Measurements from ENCODE around the gene LMF1. TPM values are rescaled to one million over a fixed set of nuclear protein-coding genes. Genes with fewer than 3 reads are reported as not detected.

LMF1 gene
- total and polyA plus RNA-seq, 9 of the 15 experiments (the other 6 are each of a cell fraction or from before 2014, with no cell fraction given) = 0.11 to 1.6 (median 0.55) TPM; not detected in 1

DNA sequence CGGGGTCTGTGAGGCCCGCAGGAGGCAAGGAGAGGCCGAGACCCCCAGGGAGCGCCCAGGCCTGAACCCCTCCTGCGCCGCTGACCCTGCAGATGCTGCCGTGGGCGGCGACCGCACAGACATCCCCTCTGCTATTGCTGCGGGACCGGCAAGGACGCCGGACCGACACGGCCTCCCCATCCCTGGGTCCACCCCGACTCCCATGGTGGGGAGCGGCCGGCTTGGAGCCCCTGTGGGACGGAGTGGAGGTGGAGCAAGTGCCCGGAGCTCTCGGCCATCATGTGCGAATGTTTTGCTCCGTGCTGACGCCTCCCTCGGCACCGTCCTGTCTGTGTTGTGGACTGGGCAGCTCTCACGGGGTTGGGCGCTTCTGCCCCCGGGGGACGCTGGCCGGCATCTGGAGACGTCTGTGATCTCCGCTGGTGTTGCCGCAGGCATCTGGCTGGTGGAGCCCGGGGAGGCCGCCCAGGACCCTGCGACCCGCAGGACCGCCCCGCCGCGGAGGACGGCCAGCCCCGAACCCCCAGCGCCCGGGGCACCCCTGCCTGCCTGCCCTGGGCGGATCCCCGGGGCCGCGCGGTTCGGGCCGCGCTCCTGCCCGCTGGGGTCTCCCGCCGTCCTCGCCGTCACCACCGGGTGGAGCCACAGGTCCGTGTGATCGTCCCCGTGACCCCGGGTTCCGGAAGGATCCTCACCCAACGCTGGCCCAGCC is 157.4 kb downstream of the LMF1 start (continued):
- TF ChIP-seq, protein P1, sequence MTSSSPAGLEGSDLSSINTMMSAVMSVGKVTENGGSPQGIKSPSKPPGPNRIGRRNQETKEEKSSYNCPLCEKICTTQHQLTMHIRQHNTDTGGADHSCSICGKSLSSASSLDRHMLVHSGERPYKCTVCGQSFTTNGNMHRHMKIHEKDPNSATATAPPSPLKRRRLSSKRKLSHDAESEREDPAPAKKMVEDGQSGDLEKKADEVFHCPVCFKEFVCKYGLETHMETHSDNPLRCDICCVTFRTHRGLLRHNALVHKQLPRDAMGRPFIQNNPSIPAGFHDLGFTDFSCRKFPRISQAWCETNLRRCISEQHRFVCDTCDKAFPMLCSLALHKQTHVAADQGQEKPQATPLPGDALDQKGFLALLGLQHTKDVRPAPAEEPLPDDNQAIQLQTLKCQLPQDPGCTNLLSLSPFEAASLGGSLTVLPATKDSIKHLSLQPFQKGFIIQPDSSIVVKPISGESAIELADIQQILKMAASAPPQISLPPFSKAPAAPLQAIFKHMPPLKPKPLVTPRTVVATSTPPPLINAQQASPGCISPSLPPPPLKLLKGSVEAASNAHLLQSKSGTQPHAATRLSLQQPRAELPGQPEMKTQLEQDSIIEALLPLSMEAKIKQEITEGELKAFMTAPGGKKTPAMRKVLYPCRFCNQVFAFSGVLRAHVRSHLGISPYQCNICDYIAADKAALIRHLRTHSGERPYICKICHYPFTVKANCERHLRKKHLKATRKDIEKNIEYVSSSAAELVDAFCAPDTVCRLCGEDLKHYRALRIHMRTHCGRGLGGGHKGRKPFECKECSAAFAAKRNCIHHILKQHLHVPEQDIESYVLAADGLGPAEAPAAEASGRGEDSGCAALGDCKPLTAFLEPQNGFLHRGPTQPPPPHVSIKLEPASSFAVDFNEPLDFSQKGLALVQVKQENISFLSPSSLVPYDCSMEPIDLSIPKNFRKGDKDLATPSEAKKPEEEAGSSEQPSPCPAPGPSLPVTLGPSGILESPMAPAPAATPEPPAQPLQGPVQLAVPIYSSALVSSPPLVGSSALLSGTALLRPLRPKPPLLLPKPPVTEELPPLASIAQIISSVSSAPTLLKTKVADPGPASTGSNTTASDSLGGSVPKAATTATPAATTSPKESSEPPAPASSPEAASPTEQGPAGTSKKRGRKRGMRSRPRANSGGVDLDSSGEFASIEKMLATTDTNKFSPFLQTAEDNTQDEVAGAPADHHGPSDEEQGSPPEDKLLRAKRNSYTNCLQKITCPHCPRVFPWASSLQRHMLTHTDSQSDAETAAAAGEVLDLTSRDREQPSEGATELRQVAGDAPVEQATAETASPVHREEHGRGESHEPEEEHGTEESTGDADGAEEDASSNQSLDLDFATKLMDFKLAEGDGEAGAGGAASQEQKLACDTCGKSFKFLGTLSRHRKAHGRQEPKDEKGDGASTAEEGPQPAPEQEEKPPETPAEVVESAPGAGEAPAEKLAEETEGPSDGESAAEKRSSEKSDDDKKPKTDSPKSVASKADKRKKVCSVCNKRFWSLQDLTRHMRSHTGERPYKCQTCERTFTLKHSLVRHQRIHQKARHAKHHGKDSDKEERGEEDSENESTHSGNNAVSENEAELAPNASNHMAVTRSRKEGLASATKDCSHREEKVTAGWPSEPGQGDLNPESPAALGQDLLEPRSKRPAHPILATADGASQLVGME (CRISPR knock-in tag; IDR thresholded peaks at IDR 0.05) = no peak
- TF ChIP-seq E2F3 (CRISPR knock-in tag; IDR thresholded peaks at IDR 0.05) = no peak
- TF ChIP-seq MEIS2 (IDR thresholded peaks at IDR 0.05; ENCODE audit: partially characterized antibody) = no peak
- TF ChIP-seq, protein P2, sequence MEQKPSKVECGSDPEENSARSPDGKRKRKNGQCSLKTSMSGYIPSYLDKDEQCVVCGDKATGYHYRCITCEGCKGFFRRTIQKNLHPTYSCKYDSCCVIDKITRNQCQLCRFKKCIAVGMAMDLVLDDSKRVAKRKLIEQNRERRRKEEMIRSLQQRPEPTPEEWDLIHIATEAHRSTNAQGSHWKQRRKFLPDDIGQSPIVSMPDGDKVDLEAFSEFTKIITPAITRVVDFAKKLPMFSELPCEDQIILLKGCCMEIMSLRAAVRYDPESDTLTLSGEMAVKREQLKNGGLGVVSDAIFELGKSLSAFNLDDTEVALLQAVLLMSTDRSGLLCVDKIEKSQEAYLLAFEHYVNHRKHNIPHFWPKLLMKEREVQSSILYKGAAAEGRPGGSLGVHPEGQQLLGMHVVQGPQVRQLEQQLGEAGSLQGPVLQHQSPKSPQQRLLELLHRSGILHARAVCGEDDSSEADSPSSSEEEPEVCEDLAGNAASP (IDR thresholded peaks at IDR 0.05) = no peak
- no peak for TF ChIP-seq CCAR2 (IDR thresholded peaks at IDR 0.05; ENCODE audit: low read depth, low read length)
- no peak for TF ChIP-seq CCNT2 (IDR thresholded peaks at IDR 0.05; ENCODE audit: borderline replicate concordance, extremely low read depth, insufficient read length, low read depth, low read length)
- TF ChIP-seq NONO (IDR thresholded peaks at IDR 0.05; ENCODE audit: low read depth in 2 of 2, low read length in 1 of 2) = 0 out of 4 replicates have a peak, but pooled peaks of 1 of the 2 experiments have one; percentile 16
- TF ChIP-seq ZNF431 (CRISPR knock-in tag; IDR thresholded peaks at IDR 0.05) = no peak
- no peak for TF ChIP-seq PML (IDR thresholded peaks at IDR 0.05; ENCODE audit: low read length)
- peak; percentile 92 for TF ChIP-seq SMC3 (conservative IDR thresholded peaks at IDR 0.05; ENCODE audit: insufficient read depth, low read depth, low read length)
- no peak for TF ChIP-seq USF2 (CRISPR knock-in tag; IDR thresholded peaks at IDR 0.05)
- no peak for TF ChIP-seq RCOR1 (IDR thresholded peaks at IDR 0.05; ENCODE audit: borderline replicate concordance in 1 of 2, low read depth in 2 of 2, low read length in 2 of 2)
- TF ChIP-seq CEBPB (tag; IDR thresholded peaks at IDR 0.05) = no peak
- TF ChIP-seq, protein P3, sequence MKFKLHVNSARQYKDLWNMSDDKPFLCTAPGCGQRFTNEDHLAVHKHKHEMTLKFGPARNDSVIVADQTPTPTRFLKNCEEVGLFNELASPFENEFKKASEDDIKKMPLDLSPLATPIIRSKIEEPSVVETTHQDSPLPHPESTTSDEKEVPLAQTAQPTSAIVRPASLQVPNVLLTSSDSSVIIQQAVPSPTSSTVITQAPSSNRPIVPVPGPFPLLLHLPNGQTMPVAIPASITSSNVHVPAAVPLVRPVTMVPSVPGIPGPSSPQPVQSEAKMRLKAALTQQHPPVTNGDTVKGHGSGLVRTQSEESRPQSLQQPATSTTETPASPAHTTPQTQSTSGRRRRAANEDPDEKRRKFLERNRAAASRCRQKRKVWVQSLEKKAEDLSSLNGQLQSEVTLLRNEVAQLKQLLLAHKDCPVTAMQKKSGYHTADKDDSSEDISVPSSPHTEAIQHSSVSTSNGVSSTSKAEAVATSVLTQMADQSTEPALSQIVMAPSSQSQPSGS (CRISPR knock-in tag; IDR thresholded peaks at IDR 0.05) = no peak
- TF ChIP-seq, protein P4, sequence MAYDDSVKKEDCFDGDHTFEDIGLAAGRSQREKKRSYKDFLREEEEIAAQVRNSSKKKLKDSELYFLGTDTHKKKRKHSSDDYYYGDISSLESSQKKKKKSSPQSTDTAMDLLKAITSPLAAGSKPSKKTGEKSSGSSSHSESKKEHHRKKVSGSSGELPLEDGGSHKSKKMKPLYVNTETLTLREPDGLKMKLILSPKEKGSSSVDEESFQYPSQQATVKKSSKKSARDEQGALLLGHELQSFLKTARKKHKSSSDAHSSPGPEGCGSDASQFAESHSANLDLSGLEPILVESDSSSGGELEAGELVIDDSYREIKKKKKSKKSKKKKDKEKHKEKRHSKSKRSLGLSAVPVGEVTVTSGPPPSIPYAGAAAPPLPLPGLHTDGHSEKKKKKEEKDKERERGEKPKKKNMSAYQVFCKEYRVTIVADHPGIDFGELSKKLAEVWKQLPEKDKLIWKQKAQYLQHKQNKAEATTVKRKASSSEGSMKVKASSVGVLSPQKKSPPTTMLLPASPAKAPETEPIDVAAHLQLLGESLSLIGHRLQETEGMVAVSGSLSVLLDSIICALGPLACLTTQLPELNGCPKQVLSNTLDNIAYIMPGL (CRISPR knock-in tag; IDR thresholded peaks at IDR 0.05) = no peak
- no peak for TF ChIP-seq NR2F6 (CRISPR knock-in tag; IDR thresholded peaks at IDR 0.05)

All from K562 (cell line).